GM18505 (cell line): Measurements from ENCODE around the gene PPP2R2D.

Source experiments
- ATAC-seq: cut with Tn5 transposase; IDR thresholded peaks from one replicate; pipeline ENCODE4 v1.9.1; 2021; ENCODE audit not compliant: unreplicated experiment
- POLR2A ChIP-seq: IDR thresholded peaks from 4 replicates; pipeline ENCODE4 v1.6.1; 2011; ENCODE audit warnings: borderline replicate concordance; ENCODE audit not compliant: insufficient read depth, insufficient read length; ENCODE audit errors: extremely low read depth

Gene PPP2R2D

DNA sequence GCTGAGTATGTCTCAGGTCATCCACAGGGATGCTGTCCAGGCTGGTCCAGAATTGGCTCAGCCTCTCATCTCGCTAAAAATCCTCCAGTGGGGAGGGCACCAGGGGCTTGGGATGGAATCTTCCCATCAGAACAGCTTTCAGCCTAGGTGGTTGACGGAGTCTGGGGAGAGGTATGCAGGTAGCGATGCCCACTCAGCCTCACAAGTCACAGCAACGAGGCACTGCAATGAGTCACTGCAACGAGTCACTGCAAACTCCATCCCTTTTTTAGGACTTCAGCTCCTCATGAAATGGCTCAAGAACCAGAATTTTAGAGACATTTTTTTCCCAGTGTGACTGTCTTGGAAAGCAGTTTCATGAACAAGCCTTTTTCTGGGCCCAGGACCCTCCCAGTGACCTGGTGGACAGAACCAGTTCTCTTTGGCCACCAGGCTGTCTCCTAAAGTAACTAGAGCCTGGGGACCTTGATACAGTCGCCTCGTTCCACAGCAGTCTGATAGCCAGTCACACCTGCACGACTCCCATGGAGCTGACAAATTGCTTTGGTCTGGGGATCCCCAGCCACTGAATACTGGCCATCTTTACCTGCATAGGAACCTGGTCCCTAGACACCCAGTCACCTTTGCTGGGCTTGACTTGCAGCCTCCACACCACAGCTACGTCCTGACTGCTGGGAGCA is 41.3 kb upstream of the PPP2R2D start:
- no peak for TF ChIP-seq POLR2A
- no peak for ATAC-seq

DNA sequence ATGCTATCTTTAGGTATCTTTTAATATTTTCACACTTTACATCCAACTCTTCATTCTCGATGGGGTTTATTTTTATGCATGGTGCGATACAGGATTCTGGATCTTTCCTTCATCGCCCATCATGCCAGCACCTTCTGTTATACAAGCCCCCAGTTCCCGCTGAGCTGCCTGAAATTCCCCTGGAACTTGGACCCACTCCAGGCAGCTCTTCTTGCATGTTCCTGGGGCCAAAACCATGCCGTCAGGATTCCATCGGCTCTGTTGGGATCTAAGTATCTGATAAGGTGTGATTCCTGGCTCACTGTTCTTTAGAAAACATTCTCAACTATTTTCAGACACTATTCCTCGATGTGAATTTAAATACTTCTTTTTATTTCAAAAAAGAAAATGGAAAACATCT is 40.5 kb upstream of the PPP2R2D start:
- no peak for TF ChIP-seq POLR2A
- ATAC-seq, result no peak

- ATAC-seq, result no peak
- no peak for TF ChIP-seq POLR2A
Observed at GRCh38 chr10:131860806-131861440, 39.9 kb upstream of the PPP2R2D start.

GRCh38 chr10:131862548-131862947 is 38.3 kb upstream of the PPP2R2D start:
- no peak for ATAC-seq
- no peak for TF ChIP-seq POLR2A

DNA sequence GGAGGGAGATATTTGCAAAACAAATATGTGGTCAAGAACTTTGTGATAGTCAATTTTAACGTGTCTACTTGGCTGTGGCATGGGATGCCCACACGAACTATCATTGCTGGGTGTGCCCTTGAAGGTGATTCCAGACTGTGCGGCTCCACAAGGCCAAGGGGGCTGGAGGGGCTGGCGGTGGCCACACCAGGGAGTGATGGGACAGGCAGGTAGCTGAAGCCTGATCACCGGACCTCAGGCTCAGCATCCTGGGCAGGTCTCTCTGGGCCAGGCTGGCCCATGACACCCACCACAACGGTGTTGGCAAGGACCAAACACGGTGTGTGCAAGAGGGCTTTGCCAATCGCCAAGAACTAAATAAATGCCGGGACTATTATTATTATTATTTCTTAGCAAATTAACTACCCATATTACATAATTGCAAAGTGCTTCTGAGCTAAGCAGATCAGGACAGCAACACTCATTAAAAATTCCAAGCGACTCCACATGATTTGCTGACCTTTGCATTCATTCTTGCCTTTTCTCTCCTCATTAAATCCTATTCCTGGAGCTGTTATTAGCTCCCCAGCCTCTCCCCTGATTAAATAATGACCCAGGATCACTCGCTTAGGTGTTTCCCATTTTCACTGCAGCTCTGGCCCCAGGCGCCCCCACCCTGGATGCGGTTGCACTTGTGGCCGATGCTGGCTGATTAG is 35.4 kb upstream of the PPP2R2D start:
- no peak for ATAC-seq
- no peak for TF ChIP-seq POLR2A

DNA sequence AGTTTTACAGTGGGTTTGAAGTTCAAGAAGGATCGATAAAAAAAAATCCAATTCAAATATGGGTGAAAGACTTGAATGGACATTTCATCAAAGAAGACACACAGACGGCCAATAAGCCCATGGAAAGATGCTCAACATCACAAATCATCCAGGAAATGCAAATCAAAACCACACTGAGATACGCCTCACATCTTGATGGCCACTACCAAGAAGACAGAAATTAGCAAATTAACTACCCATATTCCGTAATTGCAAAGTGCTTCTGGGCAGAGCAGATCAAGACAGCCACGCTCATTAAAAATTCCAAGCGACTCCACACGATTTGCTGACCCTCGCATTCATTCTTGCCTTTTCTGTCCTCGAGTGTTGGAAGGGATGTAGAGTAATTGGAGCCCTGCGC is 34.1 kb upstream of the PPP2R2D start:
- TF ChIP-seq POLR2A, result no peak
- no peak for ATAC-seq

GRCh38 chr10:131868436-131868835 is 32.4 kb upstream of the PPP2R2D start:
- no peak for TF ChIP-seq POLR2A
- no peak for ATAC-seq

DNA sequence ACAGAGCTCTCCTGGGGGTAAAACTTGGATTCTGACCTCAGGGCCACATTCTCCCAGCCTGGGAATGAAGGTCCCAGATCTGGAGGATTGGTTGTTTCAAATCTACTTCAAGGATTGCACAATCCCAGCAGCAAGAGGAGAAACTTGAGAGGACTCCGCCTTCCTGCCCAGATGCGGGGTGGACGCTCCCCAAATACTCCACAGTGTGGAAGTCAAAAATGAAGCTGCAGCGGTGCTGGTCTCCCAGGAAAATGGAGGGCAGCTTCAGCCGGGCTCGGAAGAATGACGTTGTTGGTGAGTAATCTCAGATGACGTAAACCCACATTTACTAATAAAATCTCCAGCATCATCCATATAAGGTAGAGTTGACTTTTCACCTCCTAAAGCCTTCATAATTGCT is 31.5 kb upstream of the PPP2R2D start:
- ATAC-seq, result no peak
- no peak for TF ChIP-seq POLR2A

- TF ChIP-seq POLR2A, result no peak
- ATAC-seq, result no peak
Observed at GRCh38 chr10:131870411-131870810, 30.4 kb upstream of the PPP2R2D start.

- ATAC-seq, result no peak
- no peak for TF ChIP-seq POLR2A
Observed at GRCh38 chr10:131870831-131871672, 29.8 kb upstream of the PPP2R2D start.

GRCh38 chr10:131871673-131872005 is 29.2 kb upstream of the PPP2R2D start:
- no peak for ATAC-seq
- TF ChIP-seq POLR2A, result no peak

GRCh38 chr10:131872011-131872826 is 28.6 kb upstream of the PPP2R2D start:
- ATAC-seq, result no peak
- TF ChIP-seq POLR2A, result no peak
